Posterior vena cava (tissue), 2 donors: ENCODE results near the gene MTX1. TPM values are rescaled to one million over a fixed set of nuclear protein-coding genes. Genes with fewer than 3 reads are reported as not detected.
A peak's percentile ranks its signal among the peaks of the same experiment; 100 is the strongest.

Experiments used
- DNase-seq: peaks from one replicate; pipeline ENCODE4 v3.0.0-alpha.2; 2020; ENCODE audit warnings: low spot score
- intact Hi-C, 2 donors: fragments of 100-400 bp; cut with DNase I; formaldehyde crosslinking; loops; one replicate each; pipeline versions ENCODE4 v1.14.1 to v1.14.2; 2022 to 2023
- total RNA-seq, 2 donors: library from RNA; stranded (reverse); fragmentation: NEBNext Ultra II Directional; extraction: Animal tissue kit (Norgen Biotek cat#: 25700); gene quantifications; one replicate each; pipeline ENCODE4 v1.2.1, GENCODE V29; 2021
- donor health status: DM: yes; HTN: yes; CAD: no.
- donor health status: DM: yes; HTN: yes; CAD: no.

MTX1 gene
- total RNA-seq, 2 donors from 2014 or later, result 20.9 to 26.8 TPM

- DNase-seq, result no peak
- intact Hi-C loops, result no loop called here
Observed at GRCh38 chr1:155247667-155248553, 39.4 kb downstream of the MTX1 start.

DNA sequence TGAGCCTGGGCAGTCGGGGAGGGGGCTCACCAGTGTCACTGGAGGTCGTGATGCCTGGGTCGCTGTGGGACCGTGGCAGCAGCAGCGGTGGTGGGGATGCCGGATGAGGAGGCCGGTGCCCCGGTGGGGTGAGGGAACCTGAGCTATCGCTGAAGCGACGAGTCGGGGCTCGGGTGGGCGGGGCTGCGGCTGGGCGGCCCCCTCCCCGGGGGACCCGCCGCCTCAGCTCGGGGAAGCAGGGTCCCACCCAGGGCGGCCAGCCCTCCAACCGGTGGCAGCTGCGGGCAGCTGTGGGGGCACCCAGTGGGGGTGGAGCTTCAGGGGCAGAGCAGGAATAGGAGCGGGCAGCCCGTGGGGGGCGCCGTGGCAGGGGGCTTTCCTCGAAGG lies 41.7 kb downstream of the MTX1 start:
- DNase-seq, result no peak
- intact Hi-C loops, result loop anchor here (1.0 to 5.0 kb wide), 2 partner anchors 49 to 72 kb away; partner anchors contain the start of gene RUSC1 (in 1 of the 2)

GRCh38 chr1:155250633-155251449 lies 42.3 kb downstream of the MTX1 start:
- intact Hi-C loops, result loop anchor here (1.0 to 5.0 kb wide), 2 partner anchors 48 to 71 kb away; partner anchors contain the start of gene RUSC1 (in 1 of the 2)
- DNase-seq, result peak; percentile 98

- intact Hi-C loops, result loop anchor here in 1 of 2 donors (5.0 kb wide), 1 partner anchor 71 kb away; the partner anchor contains the start of gene RUSC1
- DNase-seq, result no peak
Observed at GRCh38 chr1:155251566-155251965, 43.1 kb downstream of the MTX1 start.

GRCh38 chr1:155253208-155253607 lies 44.7 kb downstream of the MTX1 start:
- intact Hi-C loops, result loop anchor here (2.0 to 5.0 kb wide), 2 partner anchors 69 to 342 kb away; partner anchors contain the start of gene RUSC1 (in 1 of the 2)

GRCh38 chr1:155253797-155254196 lies 45.3 kb downstream of the MTX1 start:
- intact Hi-C loops, result loop anchor here (2.0 to 5.0 kb wide), 2 partner anchors 69 to 341 kb away; partner anchors contain the start of gene RUSC1 (in 1 of the 2)
- no peak for DNase-seq

More at GRCh38 chr1:155253208-155253607, 44.7 kb downstream of the MTX1 start:
- DNase-seq, result no peak

- peak; percentile 80 for DNase-seq
- intact Hi-C loops, result loop anchor here in 1 of 2 donors (5.0 kb wide), 1 partner anchor 68 kb away; the partner anchor contains the start of gene RUSC1
Observed at GRCh38 chr1:155254228-155254713, 45.8 kb downstream of the MTX1 start.

- intact Hi-C loops, result loop anchor here in 1 of 2 donors (5.0 kb wide), 1 partner anchor 68 kb away; the partner anchor contains the start of gene RUSC1
- peak; percentile 84 for DNase-seq
Observed at GRCh38 chr1:155254714-155255242, 46.3 kb downstream of the MTX1 start.

DNA sequence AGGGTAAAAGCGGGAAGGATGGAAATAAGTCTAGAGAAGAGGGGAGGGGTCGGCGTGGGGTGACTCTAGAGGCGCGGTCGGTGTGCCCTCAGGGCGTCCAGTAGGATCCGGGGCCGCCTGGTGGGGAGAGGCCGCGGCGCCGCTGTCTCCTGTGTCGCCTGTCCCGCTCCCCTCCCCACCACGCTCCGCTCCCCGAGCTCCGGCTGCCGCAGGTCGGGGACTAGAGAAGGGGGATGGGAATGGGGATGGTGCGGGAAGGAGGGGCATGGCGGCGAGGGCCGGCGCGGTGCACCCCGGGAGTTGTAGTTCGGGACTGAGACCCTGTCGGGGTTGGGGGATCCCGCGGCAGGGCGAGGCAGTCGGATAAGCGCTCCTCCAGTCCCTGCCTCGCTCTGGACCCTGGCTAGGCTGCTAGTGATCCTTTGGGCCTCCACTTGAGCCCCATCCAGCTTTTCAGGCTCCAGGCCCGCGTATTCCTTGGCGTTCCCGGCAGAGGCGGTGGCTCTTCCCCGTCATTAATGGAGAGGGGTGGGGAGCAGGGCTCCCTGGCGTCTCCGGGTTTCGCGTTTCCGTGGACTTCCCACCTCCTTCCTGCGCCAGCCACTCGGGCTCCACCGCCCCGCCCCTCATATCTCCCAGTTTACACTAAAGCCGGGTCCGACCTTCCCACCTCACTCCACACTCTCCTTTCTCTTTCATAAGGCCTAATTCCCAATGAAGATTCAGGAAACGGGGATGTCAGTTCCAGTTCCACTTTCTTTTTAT lies 46.9 kb downstream of the MTX1 start, which contains the start of gene ENTREP3:
TSS of gene ENTREP3 (minus strand) at position 241 of the 765 bp plus-strand sequence. CDS start 606 bp downstream, outside the sequence.
- intact Hi-C loops, result loop anchor here in 1 of 2 donors (2.0 kb wide), 1 partner anchor 19 kb away; no protein-coding TSS in a partner anchor
- DNase-seq, result peak; percentile 96

DNA sequence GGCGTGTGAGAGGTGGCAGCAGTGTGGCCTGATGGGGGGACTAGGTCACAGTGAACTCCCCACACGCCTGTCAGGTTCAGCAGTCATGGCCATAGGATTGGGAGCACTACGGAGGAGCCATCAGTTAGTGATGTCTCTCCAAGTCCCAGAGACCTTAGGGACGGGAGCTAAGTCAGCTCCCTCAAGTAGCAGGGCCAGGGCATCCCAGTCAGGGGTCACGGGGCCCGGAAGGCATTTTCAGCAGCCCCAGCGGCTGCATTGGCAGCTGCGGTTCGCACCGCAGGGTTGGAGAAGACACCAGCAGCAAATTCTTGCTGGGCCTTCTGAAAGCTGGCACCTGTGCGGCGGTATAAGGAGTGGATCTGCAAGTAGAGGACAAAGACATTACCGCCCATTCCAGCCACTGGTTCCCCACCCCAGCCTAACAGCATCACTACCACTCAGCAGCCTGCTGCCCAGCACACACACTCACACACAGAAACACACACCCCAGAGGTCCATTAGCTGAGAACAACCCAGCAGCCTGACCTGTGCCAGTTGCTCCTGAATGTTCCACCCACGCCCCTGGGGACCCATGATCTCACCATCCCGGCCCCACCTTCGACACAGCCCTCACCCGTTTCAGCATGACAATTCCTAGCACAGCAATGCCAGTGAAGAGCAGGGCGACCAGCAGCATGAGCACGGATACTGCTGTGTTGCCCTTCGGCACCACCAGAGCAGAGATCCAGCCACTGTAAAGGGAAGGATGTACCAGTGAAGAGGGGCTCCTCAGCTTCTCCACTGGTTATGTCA lies 47.8 kb downstream of the MTX1 start:
- no peak for DNase-seq
- intact Hi-C loops, result loop anchor here in 1 of 2 donors (2.0 kb wide), 1 partner anchor 19 kb away; no protein-coding TSS in a partner anchor

GRCh38 chr1:155260276-155260675 lies 51.8 kb downstream of the MTX1 start:
- intact Hi-C loops, result no loop called here
- no peak for DNase-seq

GRCh38 chr1:155261493-155261851 lies 53.0 kb downstream of the MTX1 start:
- DNase-seq, result no peak
- intact Hi-C loops, result no loop called here

GRCh38 chr1:155261852-155262673 lies 53.6 kb downstream of the MTX1 start, which contains the start of gene SCAMP3:
SCAMP3 (minus strand) TSS chr1:155262360; CDS start chr1:155262151, 209 bp downstream.
- intact Hi-C loops, result no loop called here
- DNase-seq, result peak; percentile 98

GRCh38 chr1:155263067-155263466 lies 54.6 kb downstream of the MTX1 start:
- DNase-seq, result no peak
- intact Hi-C loops, result no loop called here
